NCI-H2227 (cell line): ENCODE data around the gene COL6A1.
"Not testable (repeated sequence)": the region's sequence is repeated elsewhere in the genome, so short reads cannot be mapped to it uniquely, and the experiment has no call there.

Experiments
- DNase-seq: peaks from one replicate; lab custom pipeline; 2025; ENCODE audit not compliant: unreplicated experiment; lab: John Stamatoyannopoulos, UW

COL6A1 gene

DNA sequence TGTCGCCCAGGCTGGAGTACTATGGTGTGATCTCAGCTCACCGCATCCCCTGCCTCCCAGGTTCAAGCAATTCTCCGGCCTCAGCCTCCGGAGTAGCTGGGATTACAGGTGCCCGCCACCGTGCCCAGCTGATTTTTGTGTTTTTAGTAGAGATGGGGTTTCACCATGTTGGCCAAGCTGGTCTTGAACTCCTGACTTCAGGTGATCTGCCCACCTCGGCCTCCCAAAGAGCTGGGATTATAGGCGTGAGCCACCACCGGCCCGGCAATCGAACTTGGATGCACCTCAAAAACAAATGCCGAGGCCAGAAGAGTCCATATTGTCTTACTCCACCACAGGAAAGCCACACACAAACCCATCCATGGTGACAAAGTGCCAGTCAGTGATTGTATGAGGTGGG is 65.3 kb downstream of the COL6A1 start:
- DNase-seq, result not testable (repeated sequence)

DNA sequence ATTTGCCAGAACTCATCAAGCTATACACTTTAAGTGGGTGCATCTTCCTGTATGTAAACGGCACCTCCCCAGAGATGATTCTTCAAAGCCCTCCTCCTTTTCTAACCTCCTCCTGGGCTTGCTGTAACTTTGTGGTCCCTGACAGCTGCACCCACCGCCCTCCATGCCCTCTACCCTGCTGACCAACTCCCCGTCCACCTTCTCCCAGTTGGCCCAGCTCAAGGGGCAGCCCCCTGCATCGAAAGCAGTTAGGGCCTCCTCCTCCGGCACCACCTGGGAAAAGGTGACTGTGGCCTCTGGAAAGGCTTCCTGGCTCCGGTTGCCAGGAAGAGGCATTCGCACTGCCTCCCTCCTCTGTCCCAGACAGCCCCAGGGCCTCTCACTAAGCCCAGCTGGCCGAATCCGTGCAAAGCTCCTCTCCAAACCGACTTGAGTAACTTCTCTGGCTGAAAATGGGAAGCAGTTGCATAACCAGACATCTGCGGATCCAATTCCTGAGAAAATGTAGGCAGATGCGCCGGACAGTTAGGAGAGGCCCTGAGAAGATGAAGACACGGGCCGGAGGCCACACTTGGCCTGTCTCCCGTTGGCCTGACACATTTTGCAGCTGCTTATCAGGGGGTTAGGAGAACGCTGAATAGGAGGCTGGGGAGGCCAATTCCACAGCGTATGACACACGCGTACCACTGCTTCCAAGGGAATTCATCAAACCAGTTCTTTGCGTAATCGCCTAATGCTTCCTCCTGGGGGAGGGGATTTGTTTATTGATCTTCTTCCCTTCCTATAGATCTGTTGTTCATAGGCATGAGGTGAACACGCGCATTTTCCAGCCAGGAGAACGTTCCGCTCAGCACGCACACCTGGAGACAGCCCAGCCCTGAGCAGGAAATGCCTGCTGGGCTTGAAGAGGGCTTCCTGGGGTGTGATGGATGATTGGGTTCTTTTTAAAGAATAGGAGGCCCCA is 67.6 kb downstream of the COL6A1 start:
- no peak for DNase-seq

DNA sequence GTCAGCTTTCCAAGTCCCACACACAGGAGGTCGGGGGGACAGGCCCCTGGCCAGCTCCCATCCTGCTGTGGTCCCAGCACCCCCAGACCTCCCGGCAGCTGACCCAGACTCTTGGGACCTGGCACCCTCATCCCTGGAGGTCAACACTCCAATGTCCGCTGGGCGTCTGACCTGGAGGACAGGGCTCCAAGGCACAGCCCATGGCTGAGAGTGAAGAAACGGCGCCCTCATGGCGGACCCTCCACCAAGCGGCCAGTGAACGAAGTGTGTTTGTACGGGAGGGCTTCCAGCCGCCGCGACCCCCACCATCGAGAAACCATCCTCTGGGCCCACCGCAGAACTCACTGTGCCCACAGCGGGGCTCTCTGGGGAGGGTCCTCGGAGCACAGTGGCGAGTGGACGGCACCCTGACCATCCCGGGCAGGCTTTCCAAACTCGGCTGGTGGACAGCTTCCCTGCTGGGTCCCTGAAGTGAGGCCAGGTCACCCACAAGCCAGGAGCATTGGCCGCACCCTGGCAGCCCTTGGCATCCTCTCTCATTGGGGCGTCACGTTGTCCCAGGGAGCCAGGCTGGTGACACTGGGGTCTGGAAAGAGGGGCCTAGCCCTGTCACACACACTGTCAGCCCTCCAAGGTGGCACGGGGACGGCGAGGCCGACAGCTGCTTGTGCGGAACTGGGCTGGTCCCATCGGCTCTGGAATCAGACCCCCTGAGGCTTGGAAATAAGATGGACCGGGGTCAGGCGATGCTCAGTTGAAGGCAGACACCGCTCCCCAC is 68.5 kb downstream of the COL6A1 start:
- DNase-seq, result no peak

GRCh38 chr21:46050668-46051378 is 69.3 kb downstream of the COL6A1 start:
- DNase-seq, result no peak

DNA sequence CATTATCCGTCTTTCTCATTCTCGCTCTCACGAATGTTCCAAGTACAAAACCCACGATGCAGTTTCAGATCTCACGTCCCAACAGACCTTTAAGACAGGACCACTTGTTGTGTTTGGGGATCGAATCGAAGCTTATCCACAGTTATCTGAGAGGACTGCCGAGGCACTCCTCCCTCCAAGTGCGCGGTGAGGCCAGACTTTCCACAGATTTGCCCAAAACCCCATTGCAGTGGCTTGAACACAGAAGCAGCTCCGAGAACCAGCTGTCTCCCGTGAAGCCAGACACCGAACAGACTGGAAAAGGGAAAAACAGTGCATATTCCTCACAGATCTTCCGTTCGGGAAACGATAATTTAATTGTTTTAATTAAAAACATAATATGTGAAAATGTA is 69.8 kb downstream of the COL6A1 start:
- DNase-seq, result no peak

- no peak for DNase-seq
These were observed 70.5 kb downstream of the COL6A1 start for GRCh38 chr21:46051821-46052675.

DNA sequence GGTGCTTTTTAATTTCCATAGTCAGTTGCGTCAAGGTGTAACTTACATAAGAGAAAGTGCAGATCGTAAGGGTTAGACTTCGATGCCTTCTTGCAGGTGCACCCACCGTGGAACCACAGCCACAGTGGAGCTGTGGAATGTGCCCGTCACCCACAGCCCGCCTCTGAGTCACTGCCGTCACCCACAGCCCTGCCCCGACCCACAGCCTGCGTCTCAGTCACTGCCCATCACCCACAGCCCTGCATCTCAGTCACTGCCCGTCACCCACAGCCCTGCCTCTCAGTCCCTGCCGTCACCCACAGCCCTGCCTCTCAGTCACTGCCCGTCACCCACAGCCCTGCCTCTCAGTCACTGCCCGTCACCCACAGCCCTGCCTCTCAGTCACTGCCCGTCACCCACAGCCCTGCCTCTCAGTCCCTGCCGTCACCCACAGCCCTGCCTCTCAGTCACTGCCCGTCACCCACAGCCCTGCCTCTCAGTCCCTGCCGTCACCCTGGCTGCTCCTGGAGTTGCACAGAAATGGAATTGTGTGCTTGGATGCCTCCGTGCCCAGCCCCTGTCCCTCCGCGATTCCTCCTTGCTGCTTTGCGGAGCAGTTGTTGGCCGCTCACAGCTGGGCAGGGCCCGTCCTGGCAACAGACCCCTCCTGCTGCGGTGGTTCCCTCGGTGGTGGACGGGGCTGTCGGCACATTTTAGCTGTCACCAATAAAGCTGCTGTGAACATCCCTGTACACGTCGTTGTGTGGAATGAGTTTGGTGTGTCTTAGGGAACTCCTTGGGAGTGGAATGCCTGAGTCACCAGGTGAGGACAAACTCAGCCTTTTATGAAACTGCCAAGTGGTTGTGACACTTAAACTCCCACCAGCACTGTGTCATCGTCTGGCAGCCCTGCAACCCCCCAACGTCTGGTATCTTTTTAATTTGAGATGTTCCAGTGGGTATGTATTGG is 71.4 kb downstream of the COL6A1 start:
- DNase-seq, result no peak

DNA sequence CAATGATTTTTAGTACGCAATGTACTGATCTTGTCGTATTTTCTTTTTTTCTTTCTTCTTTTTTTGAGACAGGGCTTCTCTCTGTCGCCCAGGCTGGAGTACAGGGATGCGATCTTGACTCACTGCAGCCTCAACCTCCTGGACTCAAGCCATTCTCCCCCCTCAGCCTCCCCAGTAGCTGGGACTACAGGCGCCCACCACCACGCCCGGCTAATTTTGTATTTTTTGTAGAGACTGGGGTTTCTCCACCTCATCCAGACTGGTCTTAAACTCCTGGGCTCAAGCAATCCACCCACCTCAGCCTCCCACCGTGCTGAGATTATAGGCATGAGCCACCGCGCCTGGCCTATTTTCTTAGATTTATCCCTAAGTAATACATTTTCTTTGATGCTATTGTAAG is 72.5 kb downstream of the COL6A1 start:
- DNase-seq, result no peak

DNA sequence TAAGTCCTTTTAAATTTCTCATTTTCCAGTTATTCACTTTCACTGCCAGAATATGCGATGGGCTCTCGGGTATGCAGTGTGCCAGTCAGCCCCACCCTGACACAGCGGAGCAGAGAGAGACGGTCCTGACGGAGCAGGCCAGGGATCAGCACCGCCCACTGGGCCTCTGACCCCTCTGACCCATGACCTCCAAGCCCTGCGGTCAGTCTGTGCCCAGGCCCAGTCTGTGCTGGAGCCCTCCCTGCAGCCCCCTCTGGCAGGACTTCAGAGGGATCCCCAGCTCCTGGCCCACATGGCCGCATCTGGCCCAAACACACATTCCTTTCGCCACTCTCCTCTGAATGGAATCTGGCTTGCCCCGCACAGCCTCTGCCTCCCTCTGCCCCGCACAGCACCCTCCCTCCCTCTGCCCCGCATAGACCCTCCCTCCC is 72.9 kb downstream of the COL6A1 start:
- no peak for DNase-seq
